K562 treated with DMSO at 1 percent for 48 hours (cell line): ENCODE results near the gene GTSF1L. TPM values are rescaled to one million over a fixed set of nuclear protein-coding genes. Genes with fewer than 3 reads are reported as not detected.

Experiments
- total RNA-seq: library from RNA; unstranded; fragments of 300-600 nt; gene quantifications from 2 replicates; pipeline ENCODE4 v1.2.3, GENCODE V29; 2022; ENCODE audit warnings: low replicate concordance; ENCODE audit errors: extremely low read depth

GTSF1L gene
- total RNA-seq = not detected in 2 replicates

DNA sequence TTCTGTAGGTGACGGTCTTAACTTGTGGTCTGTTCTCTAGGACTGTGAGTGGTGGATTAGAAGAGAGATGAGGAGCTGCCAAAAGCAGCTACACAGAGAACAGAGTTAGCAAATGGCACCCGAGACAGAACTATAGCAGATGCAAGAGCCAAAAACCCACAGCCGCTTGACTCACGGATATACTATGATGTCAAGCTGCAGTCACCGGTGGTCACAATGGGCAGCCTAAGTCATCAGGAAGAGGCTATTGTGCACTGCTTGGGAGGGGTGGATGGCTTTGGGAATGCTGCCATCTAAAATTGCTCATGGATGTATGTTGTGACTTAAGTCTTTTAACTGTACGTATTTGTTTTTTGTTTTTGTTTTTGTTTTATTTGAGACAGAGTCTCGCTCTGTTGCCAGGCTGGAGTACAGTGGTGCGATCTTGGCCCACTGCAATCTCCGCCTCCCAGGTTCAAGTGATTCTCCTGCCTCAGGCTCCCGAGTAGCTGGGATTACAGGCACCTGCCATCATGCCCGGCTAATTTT lies at the start of gene GTSF1L:
TSS of gene GTSF1L (minus strand) at position 192 of the 528 bp plus-strand sequence. CDS start 308 bp downstream, outside the sequence.

Other genes with a start within 250 kb of the GTSF1L start
- gene L3MBTL1, start 219.3 kb downstream of the GTSF1L start, total RNA-seq = not detected in 2 replicates
- not detected in 2 replicates for gene SGK2, start 168.0 kb downstream of the GTSF1L start, total RNA-seq
- gene IFT52, start 136.1 kb downstream of the GTSF1L start, total RNA-seq = not detected in 2 replicates
- gene MYBL2, start 59.9 kb downstream of the GTSF1L start, total RNA-seq = not detected in 2 replicates
- not detected in 2 replicates for gene TOX2, start 187.8 kb upstream of the GTSF1L start, total RNA-seq